GM21515 (cell line): ENCODE measurements around the gene KLHL20.
"Not testable (repeated sequence)": the region's sequence is repeated elsewhere in the genome, so short reads cannot be mapped to it uniquely, and the experiment has no call there.

Source experiments
- ATAC-seq: cut with Tn5 transposase; IDR thresholded peaks from one replicate; pipeline ENCODE4 v1.9.1; 2021; ENCODE audit not compliant: unreplicated experiment

KLHL20 gene, protein sequence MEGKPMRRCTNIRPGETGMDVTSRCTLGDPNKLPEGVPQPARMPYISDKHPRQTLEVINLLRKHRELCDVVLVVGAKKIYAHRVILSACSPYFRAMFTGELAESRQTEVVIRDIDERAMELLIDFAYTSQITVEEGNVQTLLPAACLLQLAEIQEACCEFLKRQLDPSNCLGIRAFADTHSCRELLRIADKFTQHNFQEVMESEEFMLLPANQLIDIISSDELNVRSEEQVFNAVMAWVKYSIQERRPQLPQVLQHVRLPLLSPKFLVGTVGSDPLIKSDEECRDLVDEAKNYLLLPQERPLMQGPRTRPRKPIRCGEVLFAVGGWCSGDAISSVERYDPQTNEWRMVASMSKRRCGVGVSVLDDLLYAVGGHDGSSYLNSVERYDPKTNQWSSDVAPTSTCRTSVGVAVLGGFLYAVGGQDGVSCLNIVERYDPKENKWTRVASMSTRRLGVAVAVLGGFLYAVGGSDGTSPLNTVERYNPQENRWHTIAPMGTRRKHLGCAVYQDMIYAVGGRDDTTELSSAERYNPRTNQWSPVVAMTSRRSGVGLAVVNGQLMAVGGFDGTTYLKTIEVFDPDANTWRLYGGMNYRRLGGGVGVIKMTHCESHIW

DNA sequence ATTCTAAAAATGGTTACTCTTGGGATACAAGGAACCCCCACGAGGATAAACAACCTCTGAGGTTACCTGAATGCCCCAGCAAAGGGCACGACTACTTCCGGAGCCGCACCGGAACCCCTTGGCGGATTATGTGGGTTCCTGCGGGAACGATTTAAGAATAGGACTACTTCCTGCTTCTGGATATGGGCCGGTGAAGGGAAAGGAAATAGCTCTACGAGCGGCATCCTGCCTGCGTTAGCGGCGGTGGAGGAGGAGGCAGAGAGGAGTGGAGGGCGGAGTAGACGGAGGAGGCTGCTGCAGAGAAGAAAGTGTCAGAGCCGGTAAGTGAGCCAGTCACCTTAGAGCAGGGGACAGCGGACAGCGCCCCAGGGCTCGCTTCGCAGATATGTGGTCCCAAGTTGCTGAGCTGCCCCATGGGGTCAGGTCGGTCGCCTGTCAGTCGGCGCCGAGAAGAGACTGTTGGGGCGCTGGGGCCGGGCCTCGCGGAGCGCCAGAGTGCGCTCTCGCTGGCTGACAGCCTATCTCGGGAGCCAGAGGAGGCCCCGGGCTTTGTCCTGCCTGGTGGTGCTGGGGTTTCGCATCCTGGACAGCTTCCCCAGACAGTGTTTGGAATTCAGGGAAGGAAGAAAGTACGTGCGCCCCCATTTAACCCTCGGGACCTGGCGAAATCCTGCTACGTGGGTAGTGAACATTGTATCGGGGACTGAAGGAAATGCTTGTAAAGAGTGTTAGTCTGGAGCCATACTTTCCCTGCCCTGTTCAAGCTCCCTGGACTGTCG is at the start of gene KLHL20:
KLHL20 (plus strand) TSS at position 223 of the 779 bp plus-strand sequence. CDS start 1,063 bp downstream, outside the sequence.
- peak; percentile 95 for ATAC-seq

DNA sequence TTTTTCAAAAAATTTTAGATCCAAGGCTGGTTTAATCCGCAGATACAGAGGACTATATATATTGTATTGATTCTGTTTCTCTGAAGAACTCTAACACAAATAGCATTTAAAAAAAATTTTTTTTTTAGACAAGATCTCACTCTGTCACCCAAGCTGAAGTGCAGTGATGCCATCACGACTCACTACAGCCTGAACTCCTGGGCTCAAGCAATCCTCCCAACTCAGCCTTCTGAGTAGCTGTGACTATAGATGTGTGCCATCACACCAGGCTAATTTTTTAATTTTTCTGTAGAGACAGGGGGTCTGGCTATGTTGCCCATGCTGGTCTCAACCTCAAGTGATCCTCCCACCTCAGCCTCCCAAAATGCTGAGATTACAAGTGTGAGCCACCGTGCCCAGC is 48.1 kb upstream of the KLHL20 start:
- ATAC-seq: no peak

DNA sequence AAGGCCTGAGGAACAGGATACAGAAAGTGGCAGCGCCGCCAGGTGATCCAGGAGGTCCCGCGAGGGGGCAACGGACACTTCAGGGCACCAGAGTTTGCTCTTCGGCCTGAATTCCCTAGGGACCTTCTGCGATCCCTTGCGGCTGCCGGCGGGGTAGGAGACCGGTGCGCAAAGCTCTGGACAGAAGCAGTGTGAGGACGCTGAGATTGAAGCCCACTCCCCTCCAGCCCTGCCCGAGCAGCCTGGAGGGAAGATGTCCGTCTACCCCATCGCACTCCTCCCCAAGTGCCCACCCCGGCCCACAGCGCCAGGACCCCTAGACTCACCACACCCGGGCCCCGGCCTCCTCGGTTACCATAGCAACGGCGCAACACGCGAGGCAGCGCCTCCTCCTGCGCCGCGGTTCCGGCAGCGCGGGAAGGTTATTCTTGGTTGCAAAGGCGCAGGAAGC is 45.3 kb upstream of the KLHL20 start, which contains the start of gene ANKRD45:
ANKRD45 (minus strand) TSS at position 361 of the 451 bp plus-strand sequence. CDS start 10,433 bp downstream, outside the sequence.
- ATAC-seq: no peak

DNA sequence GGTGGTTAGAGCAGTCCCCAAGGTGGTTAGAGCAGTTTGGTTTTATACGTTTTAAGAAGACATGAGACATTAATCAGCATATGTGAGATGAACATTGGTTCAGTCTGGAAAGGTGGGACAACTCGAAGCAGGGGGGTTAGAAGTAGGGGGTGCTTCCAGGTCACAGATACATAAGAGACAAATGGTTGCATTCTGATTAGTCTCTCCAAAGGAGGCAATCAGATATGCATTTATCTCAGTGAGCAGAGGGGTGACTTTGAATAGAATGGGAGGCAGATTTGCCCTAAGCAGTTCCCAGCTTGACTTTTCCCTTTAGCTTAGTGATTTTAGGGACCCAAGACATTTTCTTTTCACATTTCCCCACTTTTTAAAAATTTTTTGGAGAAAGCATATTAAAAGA is 40.3 kb upstream of the KLHL20 start:
- not testable (repeated sequence) for ATAC-seq

DNA sequence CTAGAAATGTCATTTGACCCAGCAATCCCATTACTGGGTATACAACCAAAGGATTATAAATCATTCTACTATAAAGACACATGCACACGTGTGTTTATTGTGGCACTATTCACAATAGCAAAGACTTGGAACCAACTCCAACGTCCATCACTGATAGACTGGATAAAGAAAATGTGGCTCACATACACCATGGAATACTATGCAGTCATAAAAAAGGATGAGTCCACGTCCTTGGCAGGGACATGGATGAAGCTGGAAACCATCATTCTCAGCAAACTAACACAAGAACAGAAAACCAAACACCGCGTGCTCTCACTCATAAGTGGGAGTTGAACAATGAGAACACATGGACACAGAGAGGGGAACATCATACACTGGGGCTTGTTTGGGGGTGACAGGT is 34.6 kb upstream of the KLHL20 start:
- ATAC-seq: not testable (repeated sequence)

DNA sequence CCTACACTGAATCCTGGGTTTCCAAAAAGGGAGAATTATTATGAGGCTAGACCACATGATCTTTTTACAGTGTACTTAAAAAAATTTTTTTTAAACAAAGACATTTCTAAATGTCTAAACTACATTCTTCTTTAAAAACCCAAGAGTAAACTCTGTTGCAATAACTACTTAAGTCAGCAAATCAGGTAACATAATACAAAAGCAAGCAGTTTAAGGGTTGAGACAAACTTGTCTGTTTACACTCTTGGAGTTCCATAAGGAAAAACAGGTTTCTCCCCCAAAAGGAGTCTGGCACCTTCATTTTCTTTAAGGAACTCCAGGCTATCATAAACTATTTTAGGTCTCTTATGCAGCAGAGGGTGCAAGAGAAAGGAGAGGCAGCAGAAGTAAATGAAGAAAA is 32.6 kb upstream of the KLHL20 start:
- no peak for ATAC-seq

DNA sequence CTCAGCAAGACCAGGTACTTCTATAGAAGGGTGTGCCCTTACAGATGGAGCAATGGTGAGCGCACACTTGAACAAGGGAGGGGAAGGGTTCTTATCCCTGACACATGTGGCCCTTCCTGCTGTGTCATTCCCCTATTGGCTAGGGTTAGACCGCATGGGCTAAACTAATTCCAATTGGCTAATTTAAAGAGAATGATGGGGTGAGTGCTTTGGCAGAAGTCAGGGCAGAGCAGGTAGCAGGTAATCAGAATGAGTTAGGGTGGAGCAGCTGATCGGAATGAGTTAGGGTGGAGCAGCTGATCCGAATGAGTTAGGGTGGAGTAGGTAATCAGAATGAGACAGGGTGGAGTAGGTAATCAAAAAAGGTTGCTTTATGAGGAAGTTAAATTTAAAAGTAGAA is 30.9 kb upstream of the KLHL20 start:
- ATAC-seq: not testable (repeated sequence)

DNA sequence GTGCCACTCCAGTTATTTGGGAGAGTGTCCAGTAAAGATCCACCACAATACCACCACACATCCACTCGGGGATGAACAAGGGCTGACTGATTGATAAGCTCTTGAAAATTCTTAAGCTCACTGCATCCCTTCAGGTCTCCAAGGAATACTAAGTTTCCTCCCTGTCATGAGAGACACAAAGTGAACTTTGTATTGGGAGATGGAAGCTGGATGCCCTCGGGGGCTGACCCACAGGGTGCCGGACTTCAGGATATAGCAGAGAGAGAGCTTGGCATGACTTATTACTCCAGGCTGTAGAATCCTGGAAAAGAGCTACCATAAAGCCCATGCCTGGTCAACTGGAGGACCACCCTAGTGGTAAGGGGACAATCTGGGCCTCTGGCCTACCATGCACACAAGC is 29.7 kb upstream of the KLHL20 start:
- not testable (repeated sequence) for ATAC-seq

DNA sequence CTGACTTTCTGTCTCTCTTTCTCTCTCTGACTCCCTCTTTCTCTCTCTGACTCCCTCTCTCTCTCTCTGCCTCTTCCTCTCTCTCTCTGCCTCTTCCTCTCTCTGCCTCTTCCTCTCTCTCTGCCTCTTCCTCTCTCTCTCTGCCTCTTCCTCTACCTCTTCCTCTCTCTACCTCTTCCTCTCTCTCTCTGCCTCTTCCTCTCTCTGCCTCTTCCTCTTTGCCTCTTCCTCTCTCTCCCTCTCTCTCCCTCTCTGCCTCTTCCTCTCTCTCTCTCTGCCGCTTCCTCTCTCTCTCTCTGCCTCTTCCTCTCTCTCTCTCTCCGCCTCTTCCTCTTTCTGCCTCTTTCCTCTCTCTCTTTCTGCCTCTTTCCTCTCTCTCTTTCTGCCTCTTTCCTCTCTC is 26.5 kb upstream of the KLHL20 start:
- ATAC-seq: no peak

DNA sequence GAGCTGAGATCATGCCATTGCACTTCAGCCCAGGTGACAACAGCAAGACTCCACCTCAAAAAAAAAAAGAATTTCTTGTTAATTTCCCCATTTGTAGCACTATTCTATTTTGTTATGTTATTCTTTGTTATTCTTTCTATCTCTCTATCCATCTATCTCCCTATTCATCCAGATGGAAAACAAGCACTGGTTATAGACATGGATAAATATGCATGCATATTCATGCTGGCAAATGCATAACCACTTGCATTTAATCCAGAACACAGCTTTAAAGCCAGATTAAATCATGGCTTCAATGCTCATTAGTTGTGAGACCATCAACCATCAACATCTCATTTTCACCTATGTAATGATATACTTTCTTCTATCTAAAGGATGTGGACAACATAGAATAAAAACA is 21.5 kb upstream of the KLHL20 start:
- no peak for ATAC-seq

DNA sequence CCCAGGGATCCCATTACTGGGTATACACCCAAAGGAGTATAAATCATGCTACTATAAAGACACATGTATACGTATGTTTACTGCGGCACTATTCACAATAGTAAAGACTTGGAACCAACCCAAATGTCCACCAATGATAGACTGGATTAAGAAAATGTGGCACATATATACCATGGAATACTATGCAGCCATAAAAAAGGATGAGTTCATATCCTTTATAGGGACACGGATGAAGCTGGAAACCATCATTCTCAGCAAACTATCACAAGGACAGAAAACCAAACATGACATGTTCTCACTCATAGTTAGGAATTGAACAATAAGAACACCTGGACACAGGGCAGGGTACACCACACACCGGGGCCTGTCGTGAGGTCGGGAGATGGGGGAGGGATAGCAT is 13.5 kb upstream of the KLHL20 start:
- ATAC-seq: not testable (repeated sequence)

DNA sequence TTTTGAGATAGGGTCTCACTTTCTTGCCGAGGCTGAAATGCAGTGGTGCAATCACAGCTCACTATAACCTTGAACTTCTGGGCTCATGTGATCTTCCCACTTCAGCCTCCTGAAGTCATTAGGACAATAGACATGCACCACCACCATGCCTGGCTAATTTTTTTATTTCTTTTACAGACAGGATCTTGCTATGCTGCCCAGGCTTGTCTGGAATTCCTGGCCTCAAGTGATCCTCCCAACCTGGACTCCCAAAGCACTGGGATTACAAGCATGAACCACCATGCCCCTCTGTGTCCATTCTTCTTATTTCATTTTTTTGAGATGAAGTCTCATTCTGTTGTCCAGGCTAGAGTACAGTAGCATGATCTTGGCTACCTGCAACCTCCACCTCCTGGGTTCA is 12.0 kb upstream of the KLHL20 start:
- ATAC-seq: no peak

DNA sequence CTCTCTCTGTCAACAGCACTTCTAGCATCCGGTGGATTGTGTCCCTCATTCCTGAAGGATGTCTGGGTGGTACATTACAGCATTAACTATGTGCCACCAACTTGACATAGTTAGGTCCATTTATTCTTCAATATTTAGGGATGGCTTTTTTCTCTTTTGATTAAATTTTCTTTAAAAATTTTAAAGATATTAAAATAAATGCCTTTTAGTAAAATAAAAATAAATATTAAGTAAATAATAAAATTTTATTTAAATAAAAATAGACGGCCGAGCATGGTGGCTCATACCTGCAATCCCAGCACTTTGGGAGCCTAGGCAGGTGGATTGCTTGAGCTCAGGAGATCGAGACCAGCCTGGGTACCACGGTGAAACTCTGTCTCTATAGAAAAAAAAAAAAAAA is 9.7 kb upstream of the KLHL20 start:
- no peak for ATAC-seq

DNA sequence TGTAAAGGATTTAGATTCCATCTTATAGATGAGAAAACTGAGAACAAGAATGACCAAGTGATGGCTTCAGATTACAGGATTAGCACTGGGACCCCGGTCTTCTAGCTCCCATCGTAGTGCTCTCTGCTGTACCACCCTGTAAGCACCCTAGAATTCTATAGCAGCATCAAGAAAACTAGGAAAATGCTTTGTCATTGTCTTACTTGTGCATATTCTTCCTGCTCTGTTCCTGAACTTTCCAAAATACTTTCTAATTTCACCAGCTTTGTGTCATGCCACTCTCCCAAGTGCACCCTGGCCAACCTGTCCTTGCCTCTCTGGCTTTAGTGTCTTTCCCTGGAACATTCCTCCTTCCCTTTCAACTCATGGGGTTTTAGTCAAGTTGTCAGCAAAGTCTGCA is 6.0 kb upstream of the KLHL20 start:
- ATAC-seq: no peak

DNA sequence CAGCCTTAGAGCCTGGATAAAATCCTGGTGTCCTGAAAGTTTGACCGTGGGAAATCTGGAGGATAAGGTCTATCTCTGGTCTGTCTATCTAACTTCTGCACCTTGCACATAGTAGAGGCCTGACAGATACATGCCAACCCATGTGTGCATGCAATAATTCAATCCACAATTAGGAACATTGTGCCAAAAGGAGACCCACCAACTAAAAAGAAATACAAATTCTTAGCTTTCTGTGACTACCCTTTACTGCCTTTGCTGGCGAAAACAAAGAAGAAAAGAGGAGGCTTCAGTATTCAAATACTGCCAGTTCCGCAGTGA is 381 bp upstream of the KLHL20 start:
- ATAC-seq: no peak

DNA sequence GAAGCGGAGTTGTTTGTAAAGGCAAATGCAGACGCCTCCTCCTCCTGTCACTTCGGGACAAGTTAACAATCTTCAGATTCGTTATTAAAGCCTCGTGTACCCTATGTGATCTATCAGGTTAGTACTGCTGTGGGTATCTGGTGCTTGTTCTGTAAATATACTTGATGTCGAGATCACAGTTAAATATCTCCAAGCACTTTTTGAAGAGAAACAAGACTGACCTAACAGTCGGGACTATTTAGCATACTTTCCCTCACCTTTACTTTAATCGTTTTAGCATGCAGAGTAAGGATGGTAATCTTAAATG is 710 bp downstream of the KLHL20 start:
- no peak for ATAC-seq

DNA sequence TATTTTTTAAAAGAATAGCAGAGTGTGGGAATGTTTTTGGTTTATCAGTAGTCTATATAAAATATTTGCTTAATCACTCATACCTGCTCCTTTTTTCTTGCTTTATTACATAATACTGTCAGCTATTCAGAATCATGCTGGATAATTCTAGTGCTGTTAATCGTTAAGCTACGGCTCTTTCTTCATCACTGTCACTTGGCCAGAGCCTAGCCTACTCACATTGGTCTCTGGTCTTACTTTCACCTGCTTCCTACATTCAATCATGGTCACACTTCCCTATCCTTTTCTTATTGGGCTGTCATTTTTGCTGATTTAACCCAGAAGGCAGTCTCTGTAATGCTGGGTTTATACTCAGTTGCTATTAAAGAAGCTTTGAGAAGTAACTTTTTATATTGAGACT is 2.5 kb downstream of the KLHL20 start:
- no peak for ATAC-seq

DNA sequence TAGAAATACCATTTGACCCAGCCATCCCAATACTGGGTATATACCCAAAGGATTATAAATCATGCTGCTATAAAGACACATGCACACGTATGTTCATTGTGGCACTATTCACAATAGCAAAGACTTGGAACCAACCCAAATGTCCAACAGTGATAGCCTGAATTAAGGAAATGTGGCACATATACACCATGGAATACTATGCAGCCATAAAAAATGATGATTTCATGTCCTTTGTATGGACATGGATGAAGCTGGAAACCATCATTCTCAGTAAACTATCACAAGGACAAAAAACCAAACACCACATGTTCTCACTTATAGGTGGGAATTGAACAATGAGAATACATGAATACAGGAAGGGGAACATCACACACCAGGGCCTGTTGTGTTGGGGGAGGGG is 16.6 kb downstream of the KLHL20 start:
- not testable (repeated sequence) for ATAC-seq

DNA sequence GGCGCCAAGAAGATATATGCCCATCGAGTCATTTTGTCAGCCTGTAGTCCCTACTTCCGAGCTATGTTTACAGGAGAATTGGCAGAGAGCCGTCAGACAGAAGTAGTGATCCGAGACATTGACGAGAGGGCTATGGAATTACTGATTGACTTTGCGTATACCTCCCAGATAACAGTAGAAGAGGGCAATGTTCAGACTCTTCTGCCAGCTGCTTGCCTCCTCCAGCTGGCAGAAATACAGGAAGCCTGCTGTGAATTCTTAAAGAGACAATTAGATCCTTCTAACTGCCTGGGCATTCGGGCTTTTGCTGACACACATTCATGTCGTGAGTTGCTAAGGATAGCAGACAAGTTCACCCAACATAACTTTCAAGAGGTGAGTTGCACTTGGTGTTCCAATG is 19.1 kb downstream of the KLHL20 start:
- no peak for ATAC-seq

DNA sequence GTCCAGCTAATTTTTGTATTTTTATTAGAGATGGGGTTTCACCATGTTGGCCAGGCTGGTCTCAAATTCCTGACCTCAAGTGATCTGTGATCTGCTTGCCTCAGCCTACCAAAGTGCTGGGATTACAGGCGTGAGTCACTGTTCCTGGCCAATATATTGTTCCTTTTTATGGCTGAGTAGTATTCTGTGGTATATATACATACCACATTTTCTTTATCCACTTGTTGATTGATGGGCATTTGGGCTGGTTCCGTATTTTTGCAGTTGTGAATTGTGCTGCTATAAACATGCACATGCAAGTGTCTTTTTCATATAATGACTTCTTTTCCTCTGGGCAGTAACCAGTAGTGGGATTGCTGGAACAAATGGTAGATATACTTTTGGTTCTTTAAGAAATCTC is 21.3 kb downstream of the KLHL20 start:
- not testable (repeated sequence) for ATAC-seq

DNA sequence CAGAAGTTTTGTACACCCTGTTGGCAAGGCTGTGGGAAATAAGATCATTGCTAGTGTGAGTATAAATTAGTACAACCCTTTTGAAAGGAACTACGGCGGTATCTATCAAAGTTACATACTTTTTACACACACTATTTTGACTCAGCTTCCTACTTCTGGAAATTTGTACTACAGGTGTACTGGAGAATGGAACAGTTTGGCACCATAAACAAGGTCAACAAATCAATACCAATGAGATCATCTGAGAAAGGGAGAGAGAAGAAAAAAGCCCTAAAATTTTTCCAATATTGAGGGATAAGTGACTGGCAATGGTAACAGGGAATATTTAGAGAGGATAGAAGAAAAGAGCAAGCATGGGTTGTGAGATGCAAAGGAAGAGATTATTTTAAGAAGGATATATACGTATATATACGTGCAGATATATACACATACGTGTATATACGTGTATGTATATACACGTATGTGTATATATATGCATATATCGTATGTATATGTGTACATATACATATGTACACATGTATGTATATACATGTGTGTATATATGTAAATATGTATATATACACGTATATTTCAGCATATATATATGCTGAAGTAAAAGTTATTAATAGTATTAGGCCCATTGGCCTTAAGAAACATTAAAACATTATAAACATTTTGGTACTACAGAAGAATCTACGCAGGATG is 27.6 kb downstream of the KLHL20 start:
- no peak for ATAC-seq
